Esophagus mucosa (tissue), 1 donor: ENCODE measurements around the gene MICAL3. TPM values are rescaled to one million over a fixed set of nuclear protein-coding genes. Genes with fewer than 3 reads are reported as not detected.

Source experiments
- ATAC-seq: fragments of 200-7000 bp; cut with Tn5 transposase; one replicate; pipeline ENCODE4 v1.9.1; 2020
- total RNA-seq: library from RNA; stranded (reverse); gene quantifications from one replicate; pipeline ENCODE4 v1.2.4, GENCODE V29; 2023
- donor health status: DM: yes; HTN: yes; CAD: no.

The MICAL3 gene
- total RNA-seq, 1 donor from 2014 or later: 27.3 TPM

GRCh38 chr22:17807578-17808410, 216.6 kb downstream of the MICAL3 start:
- no peak for ATAC-seq

GRCh38 chr22:17807086-17807485, 217.3 kb downstream of the MICAL3 start:
- no peak for ATAC-seq

GRCh38 chr22:17806437-17806836, 217.9 kb downstream of the MICAL3 start:
- no peak for ATAC-seq

GRCh38 chr22:17804331-17805080, 219.9 kb downstream of the MICAL3 start:
- ATAC-seq: peak; percentile 42

- ATAC-seq: peak; percentile 67
Observed at GRCh38 chr22:17803609-17804270, 220.6 kb downstream of the MICAL3 start.

- no peak for ATAC-seq
Observed at GRCh38 chr22:17802822-17803221, 221.5 kb downstream of the MICAL3 start.

- no peak for ATAC-seq
Observed at GRCh38 chr22:17802411-17802810, 221.9 kb downstream of the MICAL3 start.

- ATAC-seq: no peak
Observed at GRCh38 chr22:17797721-17798559, 226.4 kb downstream of the MICAL3 start.

GRCh38 chr22:17796695-17797094, 227.7 kb downstream of the MICAL3 start:
- ATAC-seq: no peak

- no peak for ATAC-seq
Observed at GRCh38 chr22:17795661-17796548, 228.5 kb downstream of the MICAL3 start.

GRCh38 chr22:17794726-17795542, 229.4 kb downstream of the MICAL3 start:
- ATAC-seq: no peak

GRCh38 chr22:17792854-17793434, 231.4 kb downstream of the MICAL3 start:
- ATAC-seq: no peak

- no peak for ATAC-seq
Observed at GRCh38 chr22:17792299-17792698, 232.1 kb downstream of the MICAL3 start.

- ATAC-seq: no peak
Observed at GRCh38 chr22:17791196-17791595, 233.2 kb downstream of the MICAL3 start.

GRCh38 chr22:17789379-17790200, 234.8 kb downstream of the MICAL3 start:
- no peak for ATAC-seq

- ATAC-seq: no peak
Observed at GRCh38 chr22:17788528-17789378, 235.6 kb downstream of the MICAL3 start.

- ATAC-seq: no peak
Observed at GRCh38 chr22:17787716-17788330, 236.5 kb downstream of the MICAL3 start.

- no peak for ATAC-seq
Observed at GRCh38 chr22:17787241-17787640, 237.1 kb downstream of the MICAL3 start.
